Activated naive CD4-positive, alpha-beta T cell treated with anti-CD3 and anti-CD28 coated beads, Interleukin-2, amount 50 U/mL, for 16 hours (primary cell): ENCODE data around the gene MRM3.
"Not testable (repeated sequence)": the region's sequence is repeated elsewhere in the genome, so short reads cannot be mapped to it uniquely, and the experiment has no call there.

ENCODE experiments used
- DNase-seq: peaks from one replicate; pipeline ENCODE4 v3.0.0-alpha.2; 2020

MRM3 gene

GRCh38 chr17:781805-782731, at the start of gene MRM3, which contains the start of gene GLOD4:
Gene MRM3 (plus strand): TSS chr17:782353. CDS start chr17:782379, 26 bp downstream.
Gene GLOD4 (minus strand): TSS chr17:782280. CDS start chr17:782255, 25 bp downstream.
- peak; percentile 95 for DNase-seq

GRCh38 chr17:732902-733720, 49.0 kb upstream of the MRM3 start:
- DNase-seq, result peak; percentile 42

GRCh38 chr17:733743-734142, 48.4 kb upstream of the MRM3 start:
- no peak for DNase-seq

- DNase-seq, result no peak
Observed at GRCh38 chr17:737561-738113, 44.5 kb upstream of the MRM3 start.

- DNase-seq, result no peak
Observed at GRCh38 chr17:740240-741017, 41.7 kb upstream of the MRM3 start.

GRCh38 chr17:742147-742793, 39.9 kb upstream of the MRM3 start:
- no peak for DNase-seq

GRCh38 chr17:743139-743538, 39.0 kb upstream of the MRM3 start:
- DNase-seq, result no peak

- no peak for DNase-seq
Observed at GRCh38 chr17:744937-745336, 37.2 kb upstream of the MRM3 start.

- DNase-seq, result no peak
Observed at GRCh38 chr17:745406-745805, 36.7 kb upstream of the MRM3 start.

- DNase-seq, result no peak
Observed at GRCh38 chr17:746181-746580, 36.0 kb upstream of the MRM3 start.

- no peak for DNase-seq
Observed at GRCh38 chr17:746783-747629, 35.1 kb upstream of the MRM3 start.

- DNase-seq, result not testable (repeated sequence)
Observed at GRCh38 chr17:748604-749003, 33.5 kb upstream of the MRM3 start.

- DNase-seq, result not testable (repeated sequence)
Observed at GRCh38 chr17:749359-749758, 32.8 kb upstream of the MRM3 start.

GRCh38 chr17:750431-751037, 31.6 kb upstream of the MRM3 start:
- DNase-seq, result no peak

- DNase-seq, result peak; percentile 66
Observed at GRCh38 chr17:751269-752001, 30.7 kb upstream of the MRM3 start.

GRCh38 chr17:752002-752619, 30.0 kb upstream of the MRM3 start, which contains the start of gene GEMIN4:
Gene GEMIN4 (minus strand): TSS chr17:752264. CDS start chr17:752142, 122 bp downstream.
- DNase-seq, result peak; percentile 98

GRCh38 chr17:752620-753219, 29.4 kb upstream of the MRM3 start:
- no peak for DNase-seq

- DNase-seq, result no peak
Observed at GRCh38 chr17:753418-753817, 28.7 kb upstream of the MRM3 start.
